ENCODE results near the gene DCP1B. TPM values are rescaled to one million over a fixed set of nuclear protein-coding genes. Genes with fewer than 3 reads are reported as not detected.
A peak's percentile ranks its signal among the peaks of the same experiment; 100 is the strongest.

Gene DCP1B
- polyA plus RNA-seq, 1 donor from 2014 or later, result 12.5 TPM

GRCh38 chr12:1939801-1940607 is 64.3 kb downstream of the DCP1B start:
- H3K27me3 ChIP-seq (ENCODE audit: insufficient read depth, low read depth, low read length), result no peaks in the 10 kb centered on the region
- H3K27ac ChIP-seq (ENCODE audit: low read length), result no peak overlapping the region

GRCh38 chr12:1939331-1939730 is 64.9 kb downstream of the DCP1B start:
- no peak overlapping the region for H2AFZ ChIP-seq (ENCODE audit: low read depth, low read length)
- TF ChIP-seq SMC3 (conservative IDR thresholded peaks at IDR 0.05; ENCODE audit: poor library complexity) (no peak), TAF1 (IDR thresholded peaks at IDR 0.05; ENCODE audit: low read depth) (no peak), POLR2AphosphoS5 (IDR thresholded peaks at IDR 0.05) (no peak), MXI1 (conservative IDR thresholded peaks at IDR 0.05; ENCODE audit: poor library complexity, severe bottlenecking) (no peak), RAD21 (conservative IDR thresholded peaks at IDR 0.05) (no peak), REST (IDR thresholded peaks at IDR 0.05; ENCODE audit: borderline replicate concordance) (no peak)
- TF ChIP-seq, protein P1, sequence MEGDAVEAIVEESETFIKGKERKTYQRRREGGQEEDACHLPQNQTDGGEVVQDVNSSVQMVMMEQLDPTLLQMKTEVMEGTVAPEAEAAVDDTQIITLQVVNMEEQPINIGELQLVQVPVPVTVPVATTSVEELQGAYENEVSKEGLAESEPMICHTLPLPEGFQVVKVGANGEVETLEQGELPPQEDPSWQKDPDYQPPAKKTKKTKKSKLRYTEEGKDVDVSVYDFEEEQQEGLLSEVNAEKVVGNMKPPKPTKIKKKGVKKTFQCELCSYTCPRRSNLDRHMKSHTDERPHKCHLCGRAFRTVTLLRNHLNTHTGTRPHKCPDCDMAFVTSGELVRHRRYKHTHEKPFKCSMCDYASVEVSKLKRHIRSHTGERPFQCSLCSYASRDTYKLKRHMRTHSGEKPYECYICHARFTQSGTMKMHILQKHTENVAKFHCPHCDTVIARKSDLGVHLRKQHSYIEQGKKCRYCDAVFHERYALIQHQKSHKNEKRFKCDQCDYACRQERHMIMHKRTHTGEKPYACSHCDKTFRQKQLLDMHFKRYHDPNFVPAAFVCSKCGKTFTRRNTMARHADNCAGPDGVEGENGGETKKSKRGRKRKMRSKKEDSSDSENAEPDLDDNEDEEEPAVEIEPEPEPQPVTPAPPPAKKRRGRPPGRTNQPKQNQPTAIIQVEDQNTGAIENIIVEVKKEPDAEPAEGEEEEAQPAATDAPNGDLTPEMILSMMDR (IDR thresholded peaks at IDR 0.05; ENCODE audit: poor library complexity, severe bottlenecking), result no peak

More at GRCh38 chr12:1939801-1940607, 64.3 kb downstream of the DCP1B start:
- Histone ChIP-seq H3K9me3 (ENCODE audit: low read length) (no peaks in the 10 kb centered on the region), H3K79me2 (replicated peaks; ENCODE audit: insufficient read depth, low read length) (no peaks in the 10 kb centered on the region), H3K36me3 (ENCODE audit: insufficient read depth, low read length) (no peaks in the 10 kb centered on the region), H3K4me3 (ENCODE audit: low read length) (no peak overlapping the region), H3K9me2 (ENCODE audit: insufficient read depth, low read length) (no peaks in the 10 kb centered on the region), H3K4me2 (ENCODE audit: low read length) (no peak overlapping the region), H3K9ac (ENCODE audit: low read length) (no peak overlapping the region), H3F3A (ENCODE audit: insufficient read depth, low read length, poor library complexity, severe bottlenecking) (no peaks in the 10 kb centered on the region), H2AFZ (ENCODE audit: low read depth, low read length) (no peak overlapping the region), H4K20me1 (ENCODE audit: insufficient read depth) (no peaks in the 10 kb centered on the region)
- TF ChIP-seq SMC3 (conservative IDR thresholded peaks at IDR 0.05; ENCODE audit: poor library complexity) (peak; percentile 99), EP300 (conservative IDR thresholded peaks at IDR 0.05; ENCODE audit: poor library complexity, severe bottlenecking) (no peak), REST (IDR thresholded peaks at IDR 0.05; ENCODE audit: borderline replicate concordance) (no peak), POLR2AphosphoS5 (IDR thresholded peaks at IDR 0.05) (no peak), RAD21 (conservative IDR thresholded peaks at IDR 0.05) (peak; percentile 99), EZH2 (IDR thresholded peaks at IDR 0.05; ENCODE audit: borderline replicate concordance, insufficient read depth, low read length, poor library complexity, severe bottlenecking) (no peak), TAF1 (IDR thresholded peaks at IDR 0.05; ENCODE audit: low read depth) (no peak), MXI1 (conservative IDR thresholded peaks at IDR 0.05; ENCODE audit: poor library complexity, severe bottlenecking) (no peak)
- TF ChIP-seq, protein P1 (IDR thresholded peaks at IDR 0.05; ENCODE audit: poor library complexity, severe bottlenecking), result peak; percentile 96

More at GRCh38 chr12:1939331-1939730, 64.9 kb downstream of the DCP1B start:
- Histone ChIP-seq H3K9ac (ENCODE audit: low read length) (no peak overlapping the region), H3F3A (ENCODE audit: insufficient read depth, low read length, poor library complexity, severe bottlenecking) (no peaks in the 10 kb centered on the region), H3K9me3 (ENCODE audit: low read length) (no peaks in the 10 kb centered on the region), H3K27ac (ENCODE audit: low read length) (no peak overlapping the region), H3K27me3 (ENCODE audit: insufficient read depth, low read depth, low read length) (no peaks in the 10 kb centered on the region), H3K9me2 (ENCODE audit: insufficient read depth, low read length) (no peaks in the 10 kb centered on the region), H3K4me2 (ENCODE audit: low read length) (no peak overlapping the region), H3K79me2 (replicated peaks; ENCODE audit: insufficient read depth, low read length) (no peaks in the 10 kb centered on the region), H3K4me3 (ENCODE audit: low read length) (no peak overlapping the region), H4K20me1 (ENCODE audit: insufficient read depth) (no peaks in the 10 kb centered on the region), H3K36me3 (ENCODE audit: insufficient read depth, low read length) (no peaks in the 10 kb centered on the region)

Data from neural cell (in vitro differentiated cells).